ENCODE data around the gene HYDIN. TPM values are rescaled to one million over a fixed set of nuclear protein-coding genes. Genes with fewer than 3 reads are reported as not detected.

The HYDIN gene
- total RNA-seq (2022; extraction: Qiagen RNA extraction; ENCODE audit: low read depth): 0.23 to 0.47 TPM (median 0.36 TPM) in 5 replicates

GRCh38 chr16:71230122-71230845, at the start of gene HYDIN:
TSS of gene HYDIN (minus strand) at chr16:71230722. CDS start at chr16:71186895, 43,827 bp downstream.

GRCh38 chr16:70800781-70801480, 429.6 kb downstream of the HYDIN start, which contains the start of gene VAC14:
TSS of gene VAC14 (minus strand) at chr16:70801158. CDS start at chr16:70800900, 258 bp downstream.

Other genes starting within 250 kb of the HYDIN start
- 5.2 to 14.7 TPM (median 13.6 TPM) in 5 replicates for gene CMTR2, start 58.7 kb upstream of the HYDIN start, total RNA-seq (2022; extraction: Qiagen RNA extraction; ENCODE audit: low read depth)
- 6.7 to 9.8 TPM (median 7.3 TPM) in 5 replicates for gene CALB2, start 128.0 kb upstream of the HYDIN start, total RNA-seq (2022; extraction: Qiagen RNA extraction; ENCODE audit: low read depth)
- not detected in 5 replicates for gene TLE7, start 211.3 kb upstream of the HYDIN start, total RNA-seq (2022; extraction: Qiagen RNA extraction; ENCODE audit: low read depth)
- gene ZNF23, start 231.5 kb upstream of the HYDIN start, total RNA-seq (2022; extraction: Qiagen RNA extraction; ENCODE audit: low read depth): 4.5 to 8.2 TPM (median 5.1 TPM) in 5 replicates